GM12891 (cell line): Measurements from ENCODE around the gene MRPL40.
"Not testable (repeated sequence)": the region's sequence is repeated elsewhere in the genome, so short reads cannot be mapped to it uniquely, and the experiment has no call there.

Source experiments
- DNase-seq: peaks from one replicate; pipeline ENCODE4 v3.0.0; 2011; ENCODE audit warnings: low spot score; ENCODE audit not compliant: insufficient read length
- FAIRE-seq: peaks from 2 replicates; lab custom pipeline; 2011; peaks lifted over from hg19 to GRCh38; lab: Jason Lieb, UNC
- PAX5 ChIP-seq: IDR thresholded peaks from 2 replicates; pipeline ENCODE4 v1.6.1; 2011; ENCODE audit warnings: low read length, moderate library complexity, mild to moderate bottlenecking; ENCODE audit not compliant: insufficient read depth, severe bottlenecking
- POLR2A ChIP-seq: IDR thresholded peaks from 2 replicates; pipeline ENCODE4 v1.6.1; 2011; ENCODE audit warnings: low read depth, low read length, control low read depth
- POLR2AphosphoS5 ChIP-seq: IDR thresholded peaks from 2 replicates; pipeline ENCODE4 v1.6.1; 2011; ENCODE audit warnings: low read depth, low read length, control low read depth
- POU2F2 ChIP-seq: IDR thresholded peaks from 2 replicates; pipeline ENCODE4 v1.6.1; 2011; ENCODE audit warnings: low read depth, mild to moderate bottlenecking, control low read depth, low read length, moderate library complexity
- SPI1 ChIP-seq: IDR thresholded peaks from 2 replicates; pipeline ENCODE4 v1.6.1; 2011; ENCODE audit warnings: low read depth, low read length, control low read depth
- TAF1 ChIP-seq: IDR thresholded peaks from 2 replicates; pipeline ENCODE4 v1.6.1; 2011; ENCODE audit warnings: low read depth, low read length, control low read depth

The MRPL40 gene

DNA sequence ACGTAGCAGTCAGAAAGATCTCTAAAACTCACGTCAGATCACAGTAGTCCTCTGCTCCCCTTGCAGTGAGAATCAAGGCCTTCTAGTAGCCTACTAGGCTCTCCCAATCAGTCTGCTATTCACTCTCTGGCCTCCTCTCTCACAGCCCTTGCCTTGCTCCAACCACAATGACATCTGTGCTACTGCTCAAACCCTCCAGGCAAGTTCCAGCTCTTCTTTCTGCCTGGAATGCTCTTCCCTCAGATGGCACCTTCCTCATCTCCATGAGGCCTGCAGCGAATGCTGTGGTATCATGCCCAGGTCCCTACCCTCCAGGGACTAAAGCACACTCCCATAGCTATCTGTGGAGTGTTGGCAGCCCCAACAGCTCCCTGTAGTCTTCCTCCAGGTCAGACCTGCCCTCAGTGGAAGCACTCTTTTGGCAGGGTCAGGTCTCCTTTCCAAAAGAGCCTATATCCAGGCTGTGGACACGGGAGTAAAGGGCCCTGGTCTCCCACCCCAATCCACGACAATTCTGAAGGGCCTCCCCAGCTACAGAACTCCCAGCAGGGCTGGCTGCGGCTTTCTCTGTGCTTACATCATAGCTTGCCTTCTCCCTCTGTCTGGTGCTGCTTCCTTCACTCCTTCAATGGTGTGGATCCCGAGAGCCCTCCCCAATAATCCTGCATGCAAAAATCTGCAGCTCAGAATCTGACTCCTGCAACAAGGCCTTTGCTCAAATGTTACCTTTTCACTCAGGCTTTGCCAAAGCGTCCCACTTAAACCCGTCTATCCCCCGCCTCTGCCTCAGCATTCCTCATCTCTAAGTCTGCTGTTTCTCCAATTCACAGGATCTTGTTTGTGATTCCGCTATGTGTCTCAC is 9.7 kb upstream of the MRPL40 start:
- DNase-seq, result no peak
- no peak for FAIRE-seq
- no peak for TF ChIP-seq POLR2AphosphoS5
- TF ChIP-seq TAF1, result no peak
- no peak for TF ChIP-seq PAX5
- TF ChIP-seq SPI1, result no peak
- no peak for TF ChIP-seq POLR2A
- TF ChIP-seq POU2F2, result no peak

DNA sequence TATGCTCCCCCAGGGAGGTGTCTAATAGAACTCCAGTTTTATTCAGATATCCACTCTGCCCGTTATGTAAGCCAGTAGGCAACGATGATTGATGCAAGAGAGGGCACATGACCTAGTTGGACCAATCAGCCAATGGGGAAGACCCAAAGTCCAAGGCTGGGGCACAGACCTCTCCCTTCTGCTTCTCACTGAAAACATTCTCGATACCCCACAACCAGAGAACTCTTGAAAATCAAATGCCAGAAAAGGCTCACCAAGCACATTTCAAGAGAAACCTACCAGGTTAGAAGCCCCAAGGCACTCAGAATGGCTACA is 8.2 kb upstream of the MRPL40 start:
- no peak for TF ChIP-seq SPI1
- no peak for TF ChIP-seq PAX5
- TF ChIP-seq TAF1, result no peak
- TF ChIP-seq POU2F2, result no peak
- TF ChIP-seq POLR2A, result no peak
- no peak for TF ChIP-seq POLR2AphosphoS5
- FAIRE-seq, result no peak
- no peak for DNase-seq

DNA sequence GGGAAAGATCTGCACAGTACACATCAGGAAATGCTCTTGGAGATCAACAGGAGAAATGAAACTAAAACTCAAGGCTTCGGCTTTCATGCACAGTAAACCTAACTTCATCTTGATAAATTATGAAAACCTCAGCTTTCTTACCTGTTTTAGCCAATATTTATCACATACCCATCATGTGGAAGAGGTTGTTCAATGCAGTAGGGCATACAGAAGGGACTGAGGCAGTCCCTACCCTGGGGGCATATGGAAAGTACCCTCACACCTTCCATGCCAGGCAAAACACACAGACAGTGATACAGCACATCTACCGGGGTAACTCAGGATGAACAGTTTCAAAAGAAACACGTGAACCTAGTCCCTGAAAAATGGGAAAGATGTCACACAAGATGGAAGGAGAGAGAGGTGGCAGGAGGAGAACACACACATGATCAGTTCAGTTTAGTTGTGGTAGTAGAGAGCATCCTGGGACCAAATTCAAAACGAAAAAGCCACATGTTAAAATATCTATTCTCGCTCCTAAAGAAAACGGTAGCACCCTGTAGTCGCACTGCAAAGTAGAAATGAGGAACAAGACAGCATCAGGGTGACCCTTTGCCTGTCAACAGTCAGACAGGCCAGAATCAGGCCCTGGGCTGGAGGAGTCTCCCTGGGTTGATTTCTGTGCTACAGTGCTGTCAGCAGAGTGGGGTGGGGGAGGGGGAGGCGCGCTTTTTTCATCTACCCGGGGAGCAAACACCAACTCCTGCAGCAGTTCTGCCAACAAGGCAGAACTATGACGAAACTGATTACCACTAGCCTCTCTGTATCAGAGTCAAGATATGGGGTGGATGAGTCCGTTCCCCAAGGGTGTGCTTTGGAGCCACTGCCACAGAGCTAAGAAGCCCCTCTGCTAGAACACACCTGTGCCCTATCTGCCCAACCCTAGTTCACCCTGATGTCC is 2.1 kb upstream of the MRPL40 start:
- FAIRE-seq (peak; percentile 66), DNase-seq (no peak)
- 0 out of 2 replicates have a peak, but pooled peaks have one; percentile 29 for TF ChIP-seq POLR2AphosphoS5
- TF ChIP-seq POLR2A, result no peak
- TF ChIP-seq POU2F2, result no peak
- no peak for TF ChIP-seq PAX5
- TF ChIP-seq SPI1, result peak; percentile 21; the same call in 1 of the 2 replicates

DNA sequence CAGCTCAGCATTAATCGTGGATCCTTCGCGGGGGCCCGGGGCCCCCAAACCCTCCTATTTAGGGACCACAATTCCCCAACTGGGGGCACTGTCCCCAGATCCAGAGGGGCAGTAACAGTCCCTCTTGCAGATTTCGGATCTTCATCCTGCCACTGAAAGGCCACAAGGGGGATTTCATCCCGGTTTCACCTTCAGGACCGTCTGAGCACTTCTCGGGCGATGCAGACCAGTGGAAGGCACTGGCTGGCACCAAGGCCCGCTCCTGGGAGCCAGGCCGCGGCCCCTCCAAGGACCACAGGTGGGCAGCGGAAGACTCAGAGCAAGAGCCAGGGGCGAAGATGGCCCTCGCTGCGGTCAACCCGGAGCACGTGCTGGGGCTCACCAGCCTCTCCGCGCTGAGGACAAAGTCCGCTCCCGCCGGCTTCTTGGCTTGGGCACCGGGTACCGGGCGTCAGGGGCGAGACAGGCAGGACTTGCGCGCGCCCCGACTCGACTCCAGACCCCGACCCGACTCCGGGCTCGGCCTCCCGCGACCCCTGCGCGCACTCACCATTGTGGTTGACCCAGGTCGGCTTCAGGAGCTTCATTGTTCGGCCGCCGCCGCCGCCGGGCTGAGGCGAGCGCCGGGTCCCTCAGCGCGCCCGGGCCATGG is 1.3 kb upstream of the MRPL40 start:
- TF ChIP-seq PAX5, result no peak
- FAIRE-seq (no peak), DNase-seq (no peak)

GRCh38 chr22:19431649-19432132 is 654 bp upstream of the MRPL40 start, which contains the start of gene HIRA:
TSS of gene HIRA (minus strand) at chr22:19431733. CDS start at chr22:19431476, 257 bp downstream.
- TF ChIP-seq TAF1 (peak; percentile 81), PAX5 (no peak)
- DNase-seq (peak; percentile 73), FAIRE-seq (peak; percentile 79)

DNA sequence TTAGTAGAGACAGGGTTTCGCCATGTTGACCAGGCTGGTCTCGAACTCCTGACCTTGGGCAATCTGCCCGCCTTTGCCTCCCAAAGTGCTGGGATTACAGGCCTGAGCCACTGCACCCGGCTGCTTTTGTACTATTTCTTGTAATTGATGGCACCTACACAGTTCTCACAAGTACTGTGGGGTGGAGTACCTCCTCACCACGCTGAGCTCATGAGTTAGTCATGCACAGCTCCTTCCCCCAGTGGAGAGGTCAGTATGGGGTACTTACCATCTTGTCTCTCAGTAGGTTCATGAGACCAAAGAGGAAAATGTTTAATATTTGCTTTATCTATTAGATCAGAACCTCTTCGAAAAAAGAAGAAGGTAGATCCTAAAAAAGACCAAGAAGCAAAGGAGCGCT is 2.1 kb downstream of the MRPL40 start:
- no peak for DNase-seq
- no peak for FAIRE-seq
- TF ChIP-seq TAF1, result no peak

GRCh38 chr22:19434829-19435580 is 2.7 kb downstream of the MRPL40 start:
- no peak for TF ChIP-seq POU2F2
- TF ChIP-seq POLR2A, result no peak; the same call in 1 of the 2 replicates
- no peak for TF ChIP-seq PAX5
- no peak for TF ChIP-seq TAF1
- no peak for TF ChIP-seq SPI1
- no peak for TF ChIP-seq POLR2AphosphoS5
- no peak for DNase-seq
- no peak for FAIRE-seq

GRCh38 chr22:19436444-19437161 is 4.3 kb downstream of the MRPL40 start:
- FAIRE-seq, DNase-seq: not testable (repeated sequence)

GRCh38 chr22:19438298-19438697 is 6.0 kb downstream of the MRPL40 start:
- TF ChIP-seq SPI1, result no peak
- TF ChIP-seq POLR2AphosphoS5, result no peak
- no peak for TF ChIP-seq POU2F2
- no peak for TF ChIP-seq PAX5
- no peak for TF ChIP-seq TAF1
- TF ChIP-seq POLR2A, result no peak
- FAIRE-seq, result no peak
- DNase-seq, result no peak
